GM12878 (cell line): ENCODE results near the gene SRSF8. TPM values are rescaled to one million over a fixed set of nuclear protein-coding genes. Genes with fewer than 3 reads are reported as not detected.

ENCODE experiments used
- ATAC-seq: fragments of 200-7000 bp; cut with Tn5 transposase; 3 replicates; pipeline ENCODE4 v1.9.1; 2020; ENCODE audit warnings: mild to moderate bottlenecking, moderate library complexity
- BruUV-seq: library from RNA; stranded (reverse); fragments of 400-500 nt; replicated peaks from 2 replicates; lab custom pipeline; 2021; lab: Mats Ljungman, UMichigan
- CTCF ChIA-PET: fragments of 300-600 bp; sonication (Branson Sonifier 250); formaldehyde crosslinking; extraction: SDS; loops from one replicate; lab custom pipeline; 2021; ENCODE audit warnings: inconsistent platforms; lab: Yijun Ruan, JAX
- POLR2A ChIA-PET: fragments of 350-600 bp; formaldehyde crosslinking; extraction: SDS; loops from one replicate; lab custom pipeline; 2021; ENCODE audit warnings: inconsistent platforms; lab: Charles Lee
- RAD21 ChIA-PET: fragments of 300-600 bp; sonication (Branson Sonifier 250); formaldehyde crosslinking; loops from one replicate; lab custom pipeline; 2023; ENCODE audit warnings: antibody characterized with exemption; ENCODE audit not compliant: unreplicated experiment; lab: Charles Lee
- SMC1A ChIA-PET: fragments of 300-600 bp; sonication (Branson Sonifier 250); formaldehyde crosslinking; loops from one replicate; lab custom pipeline; 2023; ENCODE audit not compliant: unreplicated experiment, uncharacterized antibody; lab: Charles Lee
- DNase-seq: peaks from one replicate; pipeline ENCODE4 v3.0.0-alpha.2; 2011; ENCODE audit warnings: low read depth, low spot score
- FAIRE-seq: peaks from 3 replicates; lab custom pipeline; 2011; peaks lifted over from hg19 to GRCh38; lab: Jason Lieb, UNC
- H2AFZ ChIP-seq: 2 replicates; pipeline ENCODE4 v1.6.0; 2011; ENCODE audit warnings: low read depth, low read length, control low read depth; ENCODE audit not compliant: control insufficient read depth
- H3K27ac ChIP-seq: 2 replicates; pipeline ENCODE4 v1.5.1; 2011; ENCODE audit warnings: control low read depth; ENCODE audit not compliant: control insufficient read depth, insufficient read depth
- H3K27me3 ChIP-seq, 2 experiments: replicated peaks in 1 of 2; 2 replicates each; pipeline versions ENCODE4 v1.6.0 to v1.6.1; 2011; ENCODE audit warnings: low read length in 1 of 2; ENCODE audit not compliant: control insufficient read depth in 2 of 2, insufficient read depth in 2 of 2
- H3K36me3 ChIP-seq, 2 experiments: 2 replicates each; pipeline ENCODE4 v1.5.1; 2011; ENCODE audit warnings: low read length in 1 of 2; ENCODE audit not compliant: control insufficient read depth in 2 of 2, insufficient read depth in 2 of 2
- H3K4me1 ChIP-seq: 2 replicates; pipeline ENCODE4 v1.6.1; 2011; ENCODE audit warnings: mild to moderate bottlenecking, low read length, moderate library complexity, mixed read lengths; ENCODE audit not compliant: control insufficient read depth, insufficient read depth
- H3K4me2 ChIP-seq: 2 replicates; pipeline ENCODE4 v1.6.0; 2011; ENCODE audit warnings: control low read depth; ENCODE audit not compliant: control insufficient read depth, insufficient read depth
- H3K4me3 ChIP-seq: fragments of 200-600 bp; sonication (generic); 2 replicates; pipeline ENCODE4 v1.5.1; 2016
- H3K79me2 ChIP-seq: 2 replicates; pipeline ENCODE4 v1.6.0; 2011; ENCODE audit warnings: low read length; ENCODE audit not compliant: control insufficient read depth, insufficient read depth
- H3K9ac ChIP-seq: 2 replicates; pipeline ENCODE4 v1.8.0; 2011; ENCODE audit warnings: low read length, control low read depth, mixed read lengths; ENCODE audit not compliant: control insufficient read depth, insufficient read depth
- H3K9me3 ChIP-seq: replicated peaks from 3 replicates; pipeline ENCODE4 v1.5.1; 2011; ENCODE audit warnings: mild to moderate bottlenecking, low read length; ENCODE audit not compliant: control insufficient read depth, insufficient read depth
- H4K20me1 ChIP-seq: 2 replicates; pipeline ENCODE4 v1.6.0; 2011; ENCODE audit not compliant: control insufficient read depth, insufficient read depth
- CHD1 ChIP-seq: IDR thresholded peaks from 2 replicates; pipeline ENCODE4 v1.6.1; 2012; ENCODE audit warnings: low read depth, low read length, improper control_type of control experiment
- E4F1 ChIP-seq: fragments of 450-650 bp; IDR thresholded peaks from 2 replicates; pipeline ENCODE4 v1.6.1; 2018; ENCODE audit warnings: borderline replicate concordance, mild to moderate bottlenecking; ENCODE audit not compliant: partially characterized antibody
- GABPA ChIP-seq: IDR thresholded peaks from 2 replicates; pipeline ENCODE4 v1.6.1; 2014; ENCODE audit warnings: antibody characterized with exemption, low read depth, mild to moderate bottlenecking, inconsistent platforms
- HDAC6 ChIP-seq: fragments of 200-600 bp; sonication (generic); IDR thresholded peaks from one replicate; pipeline ENCODE4 v1.8.0; 2017; ENCODE audit warnings: antibody characterized with exemption; ENCODE audit not compliant: unreplicated experiment
- PML ChIP-seq: IDR thresholded peaks from 2 replicates; pipeline ENCODE4 v1.6.1; 2012; ENCODE audit warnings: low read length, inconsistent platforms
- STAT3 ChIP-seq: IDR thresholded peaks from 2 replicates; pipeline ENCODE4 v1.6.1; 2011; ENCODE audit warnings: low read depth, low read length, improper control_type of control experiment
- SUPT20H ChIP-seq: IDR thresholded peaks from 2 replicates; pipeline ENCODE4 v1.6.1; 2011; ENCODE audit warnings: low read depth, mild to moderate bottlenecking, low read length, moderate library complexity, borderline replicate concordance; ENCODE audit not compliant: control insufficient read depth
- TCF3 ChIP-seq: IDR thresholded peaks from 2 replicates; pipeline ENCODE4 v1.6.1; 2012; ENCODE audit warnings: low read depth, mild to moderate bottlenecking, low read length, borderline replicate concordance; ENCODE audit not compliant: insufficient read depth
- ZNF274 ChIP-seq: IDR thresholded peaks from one replicate; pipeline ENCODE4 v1.8.0; 2011; ENCODE audit not compliant: insufficient read length, insufficient read depth
- WGBS: methylation state at CpG from one replicate; pipeline ENCODE4 v1.1.6; 2016; ENCODE audit warnings: low lambda C conversion rate; ENCODE audit not compliant: insufficient replicate concordance, insufficient coverage; ENCODE audit errors: missing lambda C conversion rate; 5-methylcytosine and 5-hydroxymethylcytosine counted together
- in situ Hi-C: fragments of 300-500 bp; cut with MboI; formaldehyde crosslinking; loops from 9 replicates; pipeline ENCODE4 v1.14.3; 2018; ENCODE audit warnings: mixed read lengths
- intact Hi-C: fragments of 100-400 bp; cut with micrococcal nuclease; formaldehyde crosslinking; loops from one replicate; pipeline ENCODE4 v1.14.2; 2022; ENCODE audit not compliant: unreplicated experiment
- polyA plus RNA-seq, 11 experiments: library from polyadenylated mRNA; depleted of rRNA in 4 of 11; unstranded in 6 of 11; stranded (reverse) in 5 of 11; fragments of >200 nt; fragmentation: Nextera tagmentation in 4 of 11; fragmentation: Illumina TruSeq in 1 of 11; extraction: Ambion mirVana in 4 of 11; extraction: Trizol in 1 of 11; gene quantifications; 1 replicate in 1 of 11; 2 replicates in 10 of 11; pipeline versions ENCODE4 v1.2.1 to v1.2.3, GENCODE V29; 2011 to 2016; ENCODE audit warnings: inconsistent platforms in 2 of 11, missing spikeins in 2 of 11, low read depth in 1 of 11
- total RNA-seq, 4 experiments: library from RNA; depleted of rRNA in 3 of 4; stranded (reverse); fragments of >200 nt in 3 of 4; fragmentation: Illumina TruSeq in 1 of 4; extraction: Trizol in 1 of 4; gene quantifications; 2 replicates each; pipeline versions ENCODE4 v1.2.1 to v1.2.3, GENCODE V29; 2013 to 2021

SRSF8 gene
- total and polyA plus RNA-seq, 10 of the 15 experiments (the other 5 are each of a cell fraction or from before 2014, with no cell fraction given), result 14.2 to 43.1 (median 27.1) TPM

GRCh38 chr11:95028357-95028756 lies 38.4 kb upstream of the SRSF8 start:
- ChIA-PET SMC1A (no interaction called here), CTCF (no interaction called here), POLR2A (no interaction called here), RAD21 (no interaction called here)
- in situ Hi-C loops, result no loop called here
- BruUV-seq, result no TSS peak
- no peaks in the 10 kb centered on the region for H3K4me1 ChIP-seq
- H3K9ac ChIP-seq, result no peak overlapping the region
- no peaks in the 10 kb centered on the region for H3K9me3 ChIP-seq
- H3K79me2 ChIP-seq, result no peaks in the 10 kb centered on the region
- ATAC-seq (no peak), FAIRE-seq (no peak), DNase-seq (no peak)
- H2AFZ ChIP-seq, result no peak overlapping the region
- intact Hi-C loops, result no loop called here
- no peaks in the 10 kb centered on the region for H4K20me1 ChIP-seq
- H3K27ac ChIP-seq, result no peak overlapping the region
- WGBS, result 59% methylated on average over 3 of the region's 3 CpGs
- TF ChIP-seq ZNF274 (no peak), SUPT20H (no peak), HDAC6 (no peak), STAT3 (no peak), GABPA (no peak), E4F1 (no peak), PML (no peak), CHD1 (no peak), TCF3 (no peak)
- no peaks in the 10 kb centered on the region for H3K36me3 ChIP-seq
- no peaks in the 10 kb centered on the region; a peak in 2 of 4 replicates for H3K27me3 ChIP-seq
- H3K4me3 ChIP-seq, result no peak overlapping the region
- H3K4me2 ChIP-seq, result no peak overlapping the region
